ENCODE measurements around the gene SQOR.

SQOR gene

DNA sequence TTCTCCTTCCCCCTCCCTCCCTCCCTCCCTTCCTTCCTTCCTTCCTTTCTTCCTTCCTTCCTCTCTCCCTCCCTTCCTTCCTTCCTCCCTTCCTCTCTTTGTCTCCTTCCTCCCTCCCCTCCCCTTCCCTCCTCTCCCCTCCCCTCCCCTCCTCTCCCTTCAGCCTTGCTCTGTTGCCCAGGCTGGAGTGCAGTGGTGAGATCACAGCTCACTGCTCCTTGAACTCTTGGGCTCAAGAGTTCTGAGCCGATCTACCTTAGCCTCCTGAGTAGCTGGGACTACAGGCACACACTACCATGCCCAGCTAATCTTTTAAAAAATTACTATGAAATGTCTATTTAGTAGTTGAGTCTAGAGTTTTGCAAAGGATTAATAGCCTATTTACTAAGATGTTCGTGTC lies 32.2 kb downstream of the SQOR start:
- no peak for DNase-seq
- Histone ChIP-seq H2BK120ac (ENCODE audit: low read depth, low read length) (no peak overlapping the region), H2AFZ (ENCODE audit: low read depth, low read length) (no peak overlapping the region), H3K23ac (ENCODE audit: low read length in 2 of 2) (no peak overlapping the region), H3K36me3 (ENCODE audit: control insufficient read depth in 1 of 2, insufficient read depth in 2 of 2, low read depth in 1 of 2, low read length in 2 of 2) (peaks cover 14 to 65% of the 10 kb centered on the region in 2 experiments), H4K91ac (ENCODE audit: low read length) (no peak overlapping the region), H4K8ac (ENCODE audit: low read length) (no peak overlapping the region), H3K4ac (ENCODE audit: low read depth in 1 of 2, low read length in 2 of 2) (no peak overlapping the region), H2BK5ac (ENCODE audit: low read depth, low read length, poor library complexity, severe bottlenecking) (no peak overlapping the region), H2BK15ac (ENCODE audit: low read depth, poor library complexity, severe bottlenecking) (no peak overlapping the region), H3K9ac (ENCODE audit: low read length) (no peak overlapping the region), H2BK12ac (ENCODE audit: low read length in 2 of 2) (no peak overlapping the region), H3K4me2 (ENCODE audit: low read length, poor library complexity, severe bottlenecking) (no peak overlapping the region), H3K27ac (ENCODE audit: low read length, poor library complexity, severe bottlenecking) (no peak overlapping the region), H2AK5ac (ENCODE audit: low read length, severe bottlenecking) (no peak overlapping the region), H3K4me3 (ENCODE audit: insufficient read depth in 1 of 2, low read depth in 1 of 2, low read length in 2 of 2) (no peak overlapping the region), H3K27me3 (ENCODE audit: control insufficient read depth in 1 of 2, insufficient read depth in 1 of 2, low read length in 2 of 2) (no peaks in the 10 kb centered on the region), H3K79me1 (replicated peaks; ENCODE audit: low read length, poor library complexity, severe bottlenecking) (peaks cover 22% of the 10 kb centered on the region), H3K14ac (ENCODE audit: low read length in 2 of 2) (no peak overlapping the region), H3K18ac (ENCODE audit: low read depth in 1 of 2, low read length in 2 of 2) (no peak overlapping the region), H3K4me1 (ENCODE audit: control insufficient read depth, insufficient read depth, low read depth, low read length) (peaks cover 4% of the 10 kb centered on the region), H3K9me3 (ENCODE audit: control insufficient read depth, low read length) (no peaks in the 10 kb centered on the region)
- WGBS = 59% methylated on average over 1 of the region's 2 CpGs

DNA sequence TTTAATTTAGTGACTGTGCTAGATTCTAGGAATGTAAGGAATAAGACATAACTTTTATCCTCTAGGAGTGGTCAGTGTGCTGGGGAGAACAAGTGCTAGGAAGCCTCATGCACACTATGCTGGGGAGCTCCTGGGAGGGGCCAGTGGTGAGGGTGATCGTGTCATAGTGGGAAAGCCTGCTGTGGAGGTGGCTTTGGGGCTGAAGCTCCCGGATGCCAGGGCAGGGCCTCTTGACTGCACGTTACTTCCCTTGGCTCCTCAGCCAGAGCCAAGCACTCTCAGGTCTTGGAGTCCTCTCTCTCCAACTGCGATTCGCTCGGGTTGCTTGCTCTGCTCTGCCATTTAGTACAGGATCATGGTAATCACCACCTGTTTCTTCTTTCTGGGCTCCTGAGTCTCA lies 33.6 kb downstream of the SQOR start:
- no peak overlapping the region for H2BK12ac ChIP-seq (ENCODE audit: low read length in 2 of 2)
- 93% methylated on average over 6 of the region's 6 CpGs for WGBS
- H2AFZ ChIP-seq (ENCODE audit: low read depth, low read length) = no peak overlapping the region
- peaks cover 20% of the 10 kb centered on the region for H3K79me1 ChIP-seq (replicated peaks; ENCODE audit: low read length, poor library complexity, severe bottlenecking)
- no peak overlapping the region for H3K4me2 ChIP-seq (ENCODE audit: low read length, poor library complexity, severe bottlenecking)
- peaks cover 4% of the 10 kb centered on the region for H3K4me1 ChIP-seq (ENCODE audit: control insufficient read depth, insufficient read depth, low read depth, low read length)
- H3K14ac ChIP-seq (ENCODE audit: low read length in 2 of 2) = no peak overlapping the region
- no peak overlapping the region for H3K4me3 ChIP-seq (ENCODE audit: insufficient read depth in 1 of 2, low read depth in 1 of 2, low read length in 2 of 2)
- no peak for DNase-seq
- H3K18ac ChIP-seq (ENCODE audit: low read depth in 1 of 2, low read length in 2 of 2) = no peak overlapping the region
- no peak overlapping the region for H4K8ac ChIP-seq (ENCODE audit: low read length)
- no peaks in the 10 kb centered on the region for H3K9me3 ChIP-seq (ENCODE audit: control insufficient read depth, low read length)
- no peak overlapping the region for H3K4ac ChIP-seq (ENCODE audit: low read depth in 1 of 2, low read length in 2 of 2)
- peaks cover 5 to 65% of the 10 kb centered on the region in 2 experiments for H3K36me3 ChIP-seq (ENCODE audit: control insufficient read depth in 1 of 2, insufficient read depth in 2 of 2, low read depth in 1 of 2, low read length in 2 of 2)
- no peak overlapping the region for H3K23ac ChIP-seq (ENCODE audit: low read length in 2 of 2)
- H2AK5ac ChIP-seq (ENCODE audit: low read length, severe bottlenecking) = no peak overlapping the region
- H2BK120ac ChIP-seq (ENCODE audit: low read depth, low read length) = no peak overlapping the region
- H4K91ac ChIP-seq (ENCODE audit: low read length) = no peak overlapping the region
- H2BK15ac ChIP-seq (ENCODE audit: low read depth, poor library complexity, severe bottlenecking) = no peak overlapping the region
- no peak overlapping the region for H3K27ac ChIP-seq (ENCODE audit: low read length, poor library complexity, severe bottlenecking)
- H2BK5ac ChIP-seq (ENCODE audit: low read depth, low read length, poor library complexity, severe bottlenecking) = no peak overlapping the region
- no peak overlapping the region for H3K9ac ChIP-seq (ENCODE audit: low read length)
- H3K27me3 ChIP-seq (ENCODE audit: control insufficient read depth in 1 of 2, insufficient read depth in 1 of 2, low read length in 2 of 2) = no peaks in the 10 kb centered on the region

DNA sequence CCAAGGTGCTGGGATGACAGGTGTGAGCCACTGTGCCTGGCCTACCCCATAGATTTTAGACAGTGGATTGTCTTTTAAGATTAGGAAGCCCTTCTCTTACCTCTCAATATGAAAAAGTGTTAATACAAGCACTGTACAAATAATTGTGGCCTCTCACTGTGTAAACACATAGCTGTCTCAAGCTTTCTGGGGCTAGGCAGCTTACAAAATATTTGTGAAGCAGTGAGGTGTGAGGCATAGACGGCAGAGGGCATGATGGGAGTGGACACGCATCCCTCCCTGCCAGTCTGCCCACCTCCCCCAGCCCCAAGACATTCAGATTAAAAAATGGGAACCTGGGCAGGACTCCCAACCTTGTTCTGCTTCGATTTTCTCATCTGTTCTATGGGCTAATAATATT lies 34.6 kb downstream of the SQOR start:
- H3K36me3 ChIP-seq (ENCODE audit: control insufficient read depth in 1 of 2, insufficient read depth in 2 of 2, low read depth in 1 of 2, low read length in 2 of 2) = peaks cover 3 to 63% of the 10 kb centered on the region in 2 experiments
- H3K4me1 ChIP-seq (ENCODE audit: control insufficient read depth, insufficient read depth, low read depth, low read length) = peaks cover 3% of the 10 kb centered on the region
- WGBS = 93% methylated on average over 2 of the region's 3 CpGs
- H2AK5ac ChIP-seq (ENCODE audit: low read length, severe bottlenecking) = no peak overlapping the region
- H2BK15ac ChIP-seq (ENCODE audit: low read depth, poor library complexity, severe bottlenecking) = no peak overlapping the region
- H3K27me3 ChIP-seq (ENCODE audit: control insufficient read depth in 1 of 2, insufficient read depth in 1 of 2, low read length in 2 of 2) = no peaks in the 10 kb centered on the region
- H3K79me1 ChIP-seq (replicated peaks; ENCODE audit: low read length, poor library complexity, severe bottlenecking) = peaks cover 20% of the 10 kb centered on the region
- H3K27ac ChIP-seq (ENCODE audit: low read length, poor library complexity, severe bottlenecking) = no peak overlapping the region
- no peak overlapping the region for H4K8ac ChIP-seq (ENCODE audit: low read length)
- DNase-seq = no peak
- H3K9me3 ChIP-seq (ENCODE audit: control insufficient read depth, low read length) = no peaks in the 10 kb centered on the region
- H3K18ac ChIP-seq (ENCODE audit: low read depth in 1 of 2, low read length in 2 of 2) = no peak overlapping the region
- H2BK5ac ChIP-seq (ENCODE audit: low read depth, low read length, poor library complexity, severe bottlenecking) = no peak overlapping the region
- peak overlapping the region; percentile 44 for H3K9ac ChIP-seq (ENCODE audit: low read length)
- no peak overlapping the region for H4K91ac ChIP-seq (ENCODE audit: low read length)
- H3K4me3 ChIP-seq (ENCODE audit: insufficient read depth in 1 of 2, low read depth in 1 of 2, low read length in 2 of 2) = no peak overlapping the region
- no peak overlapping the region for H3K23ac ChIP-seq (ENCODE audit: low read length in 2 of 2)
- no peak overlapping the region for H2BK12ac ChIP-seq (ENCODE audit: low read length in 2 of 2)
- no peak overlapping the region for H2AFZ ChIP-seq (ENCODE audit: low read depth, low read length)
- no peak overlapping the region for H3K4me2 ChIP-seq (ENCODE audit: low read length, poor library complexity, severe bottlenecking)
- H2BK120ac ChIP-seq (ENCODE audit: low read depth, low read length) = no peak overlapping the region
- H3K14ac ChIP-seq (ENCODE audit: low read length in 2 of 2) = no peak overlapping the region
- no peak overlapping the region for H3K4ac ChIP-seq (ENCODE audit: low read depth in 1 of 2, low read length in 2 of 2)

DNA sequence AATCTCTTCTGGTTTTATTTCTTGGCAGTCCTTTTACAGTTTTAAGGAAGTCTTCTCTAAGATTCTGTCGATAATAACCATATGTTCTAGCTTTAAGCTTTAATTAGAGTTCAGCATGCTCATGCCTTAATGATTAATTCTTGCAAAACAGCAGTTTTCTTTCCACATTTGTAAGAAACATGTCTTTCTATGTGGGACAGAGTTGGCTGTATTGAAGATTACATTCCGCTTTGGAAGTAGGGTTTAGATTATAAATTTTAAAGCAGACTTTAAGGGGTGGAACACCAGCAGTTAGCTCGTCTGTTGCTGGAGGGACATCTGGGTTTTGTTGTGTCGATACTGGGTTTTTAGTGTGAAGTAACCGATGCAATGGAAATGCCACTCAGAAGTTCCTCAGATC lies 35.3 kb downstream of the SQOR start:
- no peak overlapping the region for H3K18ac ChIP-seq (ENCODE audit: low read depth in 1 of 2, low read length in 2 of 2)
- no peak overlapping the region for H3K4me2 ChIP-seq (ENCODE audit: low read length, poor library complexity, severe bottlenecking)
- 86% methylated on average over 4 of the region's 5 CpGs for WGBS
- no peaks in the 10 kb centered on the region for H3K4me1 ChIP-seq (ENCODE audit: control insufficient read depth, insufficient read depth, low read depth, low read length)
- H3K9me3 ChIP-seq (ENCODE audit: control insufficient read depth, low read length) = no peaks in the 10 kb centered on the region
- H3K27ac ChIP-seq (ENCODE audit: low read length, poor library complexity, severe bottlenecking) = no peak overlapping the region
- no peak overlapping the region for H3K4ac ChIP-seq (ENCODE audit: low read depth in 1 of 2, low read length in 2 of 2)
- H3K9ac ChIP-seq (ENCODE audit: low read length) = peak overlapping the region; percentile 44
- no peak overlapping the region for H4K91ac ChIP-seq (ENCODE audit: low read length)
- H3K79me1 ChIP-seq (replicated peaks; ENCODE audit: low read length, poor library complexity, severe bottlenecking) = peaks cover 20% of the 10 kb centered on the region
- H3K14ac ChIP-seq (ENCODE audit: low read length in 2 of 2) = no peak overlapping the region
- no peak overlapping the region for H2AFZ ChIP-seq (ENCODE audit: low read depth, low read length)
- H2AK5ac ChIP-seq (ENCODE audit: low read length, severe bottlenecking) = no peak overlapping the region
- no peak overlapping the region for H2BK120ac ChIP-seq (ENCODE audit: low read depth, low read length)
- H2BK15ac ChIP-seq (ENCODE audit: low read depth, poor library complexity, severe bottlenecking) = no peak overlapping the region
- no peak overlapping the region for H2BK5ac ChIP-seq (ENCODE audit: low read depth, low read length, poor library complexity, severe bottlenecking)
- H3K27me3 ChIP-seq (ENCODE audit: control insufficient read depth in 1 of 2, insufficient read depth in 1 of 2, low read length in 2 of 2) = no peaks in the 10 kb centered on the region
- H3K36me3 ChIP-seq (ENCODE audit: control insufficient read depth in 1 of 2, insufficient read depth in 2 of 2, low read depth in 1 of 2, low read length in 2 of 2) = peaks cover 7 to 64% of the 10 kb centered on the region in 2 experiments
- H3K23ac ChIP-seq (ENCODE audit: low read length in 2 of 2) = no peak overlapping the region
- peak overlapping the region in 1 of 2 experiments; percentile 8 for H3K4me3 ChIP-seq (ENCODE audit: insufficient read depth in 1 of 2, low read depth in 1 of 2, low read length in 2 of 2)
- no peak for DNase-seq
- H2BK12ac ChIP-seq (ENCODE audit: low read length in 2 of 2) = no peak overlapping the region
- H4K8ac ChIP-seq (ENCODE audit: low read length) = no peak overlapping the region
